SK-MEL-5 (cell line): ENCODE measurements around the gene POU5F1. TPM values are rescaled to one million over a fixed set of nuclear protein-coding genes. Genes with fewer than 3 reads are reported as not detected.
A peak's percentile ranks its signal among the peaks of the same experiment; 100 is the strongest.
"Not testable (repeated sequence)": the region's sequence is repeated elsewhere in the genome, so short reads cannot be mapped to it uniquely, and the experiment has no call there.

Source experiments
- DNase-seq: peaks from one replicate; pipeline ENCODE4 v3.0.0-alpha.2; 2016; ENCODE audit warnings: low read depth, low spot score
- in situ Hi-C: cut with HindIII; loops from 2 replicates; pipeline ENCODE4 v1.10.0; 2016; ENCODE audit warnings: low sequenced_read_pairs, high pct_unique_total_duplicates, low pct_unique_long_range_greater_than_20kb
- polyA plus RNA-seq, 2 experiments: library from polyadenylated mRNA; depleted of rRNA; stranded (reverse); fragments of >200 nt; gene quantifications; 2 replicates each; pipeline ENCODE4 v1.2.3, GENCODE V29; 2015
- total RNA-seq: library from RNA; depleted of rRNA; stranded (reverse); fragments of >200 nt; shearing (Covaris generic); gene quantifications from 2 replicates; pipeline ENCODE4 v1.2.3, GENCODE V29; 2014; rRNA removed

Gene POU5F1
- not detected in 2 replicates for total RNA-seq
- polyA plus RNA-seq (2015; cell fraction: cytosol; rRNA removed): not detected in 2 replicates
- not detected in 2 replicates for polyA plus RNA-seq (2015; cell fraction: nucleus; rRNA removed)

DNA sequence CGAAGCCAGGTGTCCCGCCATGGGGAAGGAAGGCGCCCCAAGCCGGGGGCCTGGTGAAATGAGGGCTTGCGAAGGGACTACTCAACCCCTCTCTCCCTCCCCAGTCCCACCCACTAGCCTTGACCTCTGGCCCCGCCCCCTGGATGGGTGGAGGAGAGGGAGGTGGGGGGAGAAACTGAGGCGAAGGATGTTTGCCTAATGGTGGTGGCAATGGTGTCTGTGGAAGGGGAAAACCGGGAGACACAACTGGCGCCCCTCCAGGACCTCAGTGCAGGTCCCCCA, at the start of gene POU5F1:
Gene POU5F1, minus strand, starts transcription at position 83 of the 282 bp plus-strand sequence. Its CDS starts 62 bp downstream, at position 21.
- in situ Hi-C loops: no loop called here

DNA sequence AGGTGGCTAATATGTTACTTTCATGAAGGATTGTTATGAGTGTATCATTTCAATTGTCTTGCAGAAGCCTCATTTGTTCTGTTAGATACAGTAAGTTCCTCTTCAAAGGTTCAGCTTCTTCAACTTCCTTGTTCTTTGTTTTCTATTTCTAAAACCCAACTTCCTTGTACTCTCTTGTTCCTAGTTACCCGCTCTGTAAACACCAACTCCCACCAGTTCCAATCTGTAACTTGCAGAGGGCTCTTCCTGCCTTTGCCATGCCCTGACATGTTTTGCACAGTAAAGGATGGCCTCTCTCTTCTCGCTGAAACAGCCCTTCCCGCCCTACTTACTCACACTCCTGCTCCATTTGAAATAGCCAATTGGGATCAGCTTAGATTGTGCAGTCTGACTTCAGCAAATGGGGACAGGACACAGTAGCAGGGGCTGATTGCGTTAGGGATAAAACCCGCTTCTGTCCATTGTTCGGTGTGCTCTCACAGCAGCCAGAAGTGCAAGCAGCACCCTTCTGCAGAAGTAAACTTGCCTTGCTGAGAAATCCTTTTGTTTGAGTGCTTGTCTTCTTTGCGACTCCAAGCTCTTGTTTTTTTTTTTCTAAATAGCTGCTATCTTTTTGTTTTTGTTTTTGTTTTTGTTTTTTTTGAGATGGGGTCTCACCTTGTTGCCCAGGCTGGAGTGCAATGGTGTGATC, 45.9 kb upstream of the POU5F1 start:
- in situ Hi-C loops: no loop called here
- no peak for DNase-seq

More for the DNA sequence above, at the start of gene POU5F1:
- DNase-seq: no peak

DNA sequence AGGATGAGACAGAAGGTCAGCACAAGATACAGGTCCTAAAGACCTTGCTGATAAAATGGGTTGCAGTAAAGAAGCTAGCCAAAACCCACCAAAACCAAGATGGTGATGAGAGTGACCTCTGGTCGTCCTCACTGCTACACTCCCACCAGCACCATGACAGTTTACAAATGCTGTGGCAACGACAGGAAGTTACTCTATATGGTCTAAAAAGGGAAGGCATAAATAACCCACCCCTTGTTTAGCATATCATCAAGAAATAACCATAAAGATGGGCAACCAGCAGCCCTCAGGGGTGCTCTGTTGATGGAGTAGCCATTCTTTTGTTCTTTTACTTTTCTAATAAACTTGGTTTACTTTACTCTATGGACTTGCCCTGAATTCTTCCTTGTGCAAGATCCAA, 44.7 kb upstream of the POU5F1 start:
- in situ Hi-C loops, DNase-seq: not testable (repeated sequence)

DNA sequence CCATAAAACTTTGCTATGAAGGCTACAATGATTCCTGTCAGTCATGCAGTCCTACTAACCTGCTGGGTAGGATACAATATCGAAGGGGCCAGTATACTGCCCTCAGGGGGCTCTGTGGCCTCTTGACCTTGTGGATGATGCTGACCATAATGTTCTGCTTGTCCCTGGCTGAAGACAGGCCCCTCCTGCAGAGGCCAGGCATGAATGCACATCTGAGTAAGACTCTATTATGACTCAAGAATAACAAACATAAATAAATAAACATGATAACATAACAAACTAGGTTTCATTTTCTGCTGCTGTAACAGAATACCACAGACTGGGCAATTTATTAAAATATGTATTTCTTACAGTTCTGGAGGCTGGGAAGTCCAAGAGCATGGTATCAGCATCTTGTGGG, 44.0 kb upstream of the POU5F1 start:
- DNase-seq: no peak
- in situ Hi-C loops: no loop called here

DNA sequence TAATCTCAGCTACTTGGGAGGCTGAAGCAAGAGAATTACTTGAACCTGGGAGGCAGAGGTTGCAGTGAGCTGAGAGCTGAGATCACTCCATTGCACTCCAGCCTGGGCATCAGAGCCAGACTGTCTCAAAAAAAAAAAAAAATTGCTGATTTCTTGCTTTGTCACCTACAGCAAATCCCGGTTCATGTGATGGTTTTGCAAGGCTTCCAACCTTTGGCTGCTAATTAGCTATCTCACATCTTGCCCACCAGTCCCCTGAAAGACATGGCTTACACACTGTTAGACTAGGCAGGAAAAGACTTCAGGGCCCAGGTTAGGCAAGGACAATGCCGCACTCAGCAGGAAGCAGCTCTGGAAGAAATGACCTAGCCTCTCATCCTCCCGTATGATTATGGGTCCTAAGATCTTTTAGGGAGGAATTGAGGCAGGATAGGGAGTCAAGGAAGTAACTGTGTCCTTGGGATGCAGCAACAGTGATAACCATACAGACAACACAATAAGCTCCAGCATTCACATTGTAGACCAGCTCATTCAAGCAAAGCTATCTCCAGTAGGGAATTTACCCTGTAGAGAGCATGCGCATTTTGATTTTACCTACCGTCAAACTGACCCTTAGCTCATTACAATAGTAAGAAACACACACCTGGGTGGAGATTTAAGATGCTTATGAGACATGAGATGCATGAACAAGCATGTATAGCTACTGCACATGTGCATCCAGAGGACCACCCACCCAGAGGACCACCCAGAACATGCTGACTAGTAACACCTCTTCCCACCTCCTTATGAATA, 40.5 kb upstream of the POU5F1 start:
- in situ Hi-C loops: no loop called here
- DNase-seq: no peak

DNA sequence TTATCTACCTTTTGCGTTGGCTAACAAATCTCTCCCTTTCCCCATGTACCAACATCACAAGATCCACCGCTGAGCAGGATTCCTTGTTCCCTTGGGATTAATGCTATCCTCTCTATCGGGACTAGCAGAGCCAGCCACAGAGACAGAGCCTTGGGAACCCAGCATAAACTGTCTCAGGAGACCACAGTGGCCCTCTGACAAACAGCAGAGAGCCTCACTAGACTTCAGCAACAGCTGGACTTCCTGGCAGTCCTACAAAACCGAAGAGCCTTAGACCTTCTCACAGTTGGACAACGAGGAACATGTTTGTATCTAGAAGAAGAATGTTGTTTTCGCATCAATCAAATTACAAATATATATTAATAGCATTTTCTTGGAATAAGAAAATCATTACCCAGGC, 39.6 kb upstream of the POU5F1 start:
- DNase-seq: no peak
- in situ Hi-C loops: no loop called here

DNA sequence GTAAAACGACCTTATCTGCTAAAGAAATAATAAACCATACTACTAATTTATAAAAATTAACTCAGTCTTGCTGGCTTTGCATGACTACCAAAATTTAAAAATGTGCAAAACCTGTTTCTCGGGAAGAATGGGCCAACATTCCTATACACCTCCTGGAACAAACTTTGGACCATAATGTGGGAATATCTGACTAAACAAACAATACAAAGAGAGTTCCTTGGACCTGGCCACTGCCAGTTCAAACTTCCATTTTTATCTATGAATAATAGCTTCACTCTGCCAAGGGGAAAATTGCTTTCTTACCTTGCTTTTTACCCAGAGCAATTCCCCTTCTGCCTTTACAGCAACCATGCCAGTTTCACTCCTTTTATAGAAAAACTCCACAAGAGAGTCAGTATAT, 38.7 kb upstream of the POU5F1 start:
- in situ Hi-C loops: no loop called here
- DNase-seq: no peak

DNA sequence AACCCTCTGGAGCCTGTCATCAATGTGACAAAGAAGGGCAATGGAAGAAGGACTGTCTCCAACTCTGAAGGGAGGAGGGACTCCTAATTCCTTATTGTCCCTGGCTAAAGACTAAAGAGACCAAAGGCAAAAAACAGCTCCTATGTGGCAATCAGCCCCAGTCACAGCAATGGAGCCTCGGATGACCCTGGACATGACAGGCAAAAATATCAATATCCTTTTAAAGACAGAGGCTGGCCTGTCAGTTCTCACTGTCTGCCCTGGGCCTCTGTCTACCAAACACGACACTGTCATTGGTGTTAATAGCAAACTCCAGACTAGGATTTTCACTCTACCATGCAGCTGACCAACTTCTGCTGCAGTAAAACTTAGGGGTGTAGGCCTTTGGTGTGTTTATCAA, 38.0 kb upstream of the POU5F1 start:
- no peak for DNase-seq
- in situ Hi-C loops: no loop called here

DNA sequence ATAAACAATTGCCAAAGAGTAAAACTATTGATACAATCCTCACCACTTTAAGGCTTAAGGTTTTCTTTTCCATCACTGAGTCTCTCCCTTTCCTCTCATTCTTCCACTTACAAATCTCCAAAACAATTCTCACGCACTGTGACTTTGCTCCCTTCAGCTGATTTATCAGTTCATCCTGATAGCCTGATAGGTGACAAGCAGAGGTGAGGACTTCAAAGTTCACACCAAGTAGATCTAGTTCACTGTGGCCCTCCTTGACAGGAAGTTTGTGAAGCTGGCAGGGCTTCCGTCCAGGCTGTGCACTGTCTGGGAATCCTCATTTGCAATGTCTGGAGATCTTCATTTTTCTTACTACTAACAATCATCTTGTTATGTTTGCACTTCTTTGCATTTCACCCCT, 35.2 kb upstream of the POU5F1 start:
- in situ Hi-C loops: no loop called here
- DNase-seq: no peak

DNA sequence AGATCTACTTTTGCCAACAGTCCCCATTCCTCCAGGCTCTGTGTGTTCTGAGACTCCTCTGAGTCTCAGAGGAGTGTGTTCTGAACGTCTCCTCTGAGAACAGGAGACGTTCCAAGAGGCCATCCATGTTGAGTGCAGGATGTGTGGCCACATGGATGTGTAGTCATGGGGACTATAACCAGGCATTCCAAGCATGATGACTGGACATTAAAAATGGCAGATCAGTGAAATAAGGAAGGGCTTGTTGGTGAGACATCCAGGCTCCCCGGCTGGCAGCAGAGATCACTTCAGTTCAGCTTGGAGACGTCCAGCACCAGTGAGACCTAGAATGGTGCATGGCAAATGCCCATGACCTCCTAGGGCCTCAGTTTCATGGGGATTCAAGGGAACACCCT, 34.3 kb upstream of the POU5F1 start:
- in situ Hi-C loops: no loop called here
- DNase-seq: no peak

DNA sequence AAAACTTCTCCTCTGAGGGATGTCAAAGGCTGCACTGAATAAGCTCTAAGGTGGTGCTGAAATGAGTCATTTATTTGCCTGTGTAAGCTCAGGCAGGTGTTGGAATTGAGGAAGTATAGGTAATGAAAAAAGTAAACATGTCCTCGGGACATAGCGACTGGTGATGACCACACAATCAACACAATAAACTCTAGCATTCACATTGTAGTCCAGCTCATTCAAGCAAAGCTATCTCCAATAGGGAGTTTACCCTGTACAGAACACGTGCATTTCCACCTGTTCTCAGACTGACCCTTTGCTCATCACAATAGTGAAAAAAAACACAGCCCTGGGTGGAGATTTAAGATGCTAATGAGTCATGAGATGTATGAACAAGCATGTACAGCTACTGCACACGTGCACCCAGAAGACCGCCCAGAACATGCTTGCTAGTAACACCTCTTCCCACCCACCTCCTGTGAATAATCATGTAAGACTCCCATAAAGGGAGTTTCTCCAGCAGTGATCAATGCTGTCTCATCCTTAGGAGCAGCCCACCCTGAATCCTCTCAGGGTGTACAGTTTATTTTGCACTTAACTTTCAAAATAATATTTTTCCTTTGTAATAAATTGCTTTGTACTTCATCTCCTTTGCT, 33.0 kb upstream of the POU5F1 start:
- in situ Hi-C loops: no loop called here
- peak; percentile 36 for DNase-seq

DNA sequence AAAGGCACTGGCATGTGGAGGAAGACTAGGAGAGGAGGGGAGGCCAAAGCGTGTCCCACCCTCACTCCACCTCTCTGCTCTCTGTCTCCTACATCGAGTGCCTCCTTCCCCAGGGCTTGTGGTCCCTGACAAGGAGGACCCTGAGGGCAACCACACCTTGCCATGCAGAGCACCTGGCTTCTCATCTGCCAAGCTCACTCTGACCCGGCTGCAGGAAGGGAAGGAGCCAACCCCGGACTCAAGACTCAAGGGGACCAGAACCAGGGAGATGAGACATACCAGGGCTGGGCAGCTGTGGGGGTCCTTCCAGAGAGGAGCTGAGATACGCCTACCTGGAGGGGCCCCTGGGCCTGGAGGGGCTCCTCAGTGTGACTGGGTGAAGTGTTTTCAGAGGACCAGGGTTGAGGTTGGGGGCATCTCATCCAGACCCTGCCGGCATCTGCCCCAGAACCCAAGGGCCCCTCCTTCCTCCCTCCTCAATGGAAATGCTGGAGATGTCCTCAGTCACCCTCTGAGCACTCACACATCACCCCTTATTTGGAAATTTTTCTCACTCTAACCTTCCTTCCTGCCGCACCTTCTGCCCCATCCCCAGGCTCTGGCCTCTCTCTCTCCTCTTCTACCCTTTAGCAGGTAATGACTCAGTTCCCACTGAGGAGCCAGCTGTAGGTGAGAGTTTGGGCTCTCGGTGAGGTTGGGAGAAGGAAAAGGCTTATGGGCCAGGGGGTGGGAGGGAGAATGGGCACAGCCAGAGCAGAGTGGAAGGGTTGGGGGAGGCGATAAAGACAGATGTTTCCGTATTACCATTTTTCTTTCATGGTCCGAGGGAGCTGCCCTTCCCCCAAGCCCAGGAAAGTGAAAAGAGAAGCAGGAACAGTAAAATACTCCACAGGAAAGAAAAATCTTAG, 32.0 kb upstream of the POU5F1 start:
- in situ Hi-C loops: no loop called here
- DNase-seq: no peak

DNA sequence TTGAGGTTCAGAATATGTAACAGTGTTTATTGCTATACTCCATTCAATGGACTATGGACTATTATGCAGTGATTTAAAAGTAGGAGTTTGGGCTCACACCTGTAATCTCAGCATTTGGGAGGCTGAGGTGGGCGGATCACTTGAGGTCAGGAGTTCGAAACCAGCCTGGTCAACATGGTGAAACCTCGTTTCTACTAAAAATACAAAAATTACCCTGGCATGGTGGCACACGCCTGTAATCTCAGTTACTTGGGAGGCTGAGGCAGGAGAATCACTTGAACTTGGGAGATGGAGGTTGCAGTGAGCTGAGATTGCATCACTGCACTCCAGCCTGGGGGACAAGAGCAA, 28.6 kb upstream of the POU5F1 start:
- DNase-seq, in situ Hi-C loops: not testable (repeated sequence)

DNA sequence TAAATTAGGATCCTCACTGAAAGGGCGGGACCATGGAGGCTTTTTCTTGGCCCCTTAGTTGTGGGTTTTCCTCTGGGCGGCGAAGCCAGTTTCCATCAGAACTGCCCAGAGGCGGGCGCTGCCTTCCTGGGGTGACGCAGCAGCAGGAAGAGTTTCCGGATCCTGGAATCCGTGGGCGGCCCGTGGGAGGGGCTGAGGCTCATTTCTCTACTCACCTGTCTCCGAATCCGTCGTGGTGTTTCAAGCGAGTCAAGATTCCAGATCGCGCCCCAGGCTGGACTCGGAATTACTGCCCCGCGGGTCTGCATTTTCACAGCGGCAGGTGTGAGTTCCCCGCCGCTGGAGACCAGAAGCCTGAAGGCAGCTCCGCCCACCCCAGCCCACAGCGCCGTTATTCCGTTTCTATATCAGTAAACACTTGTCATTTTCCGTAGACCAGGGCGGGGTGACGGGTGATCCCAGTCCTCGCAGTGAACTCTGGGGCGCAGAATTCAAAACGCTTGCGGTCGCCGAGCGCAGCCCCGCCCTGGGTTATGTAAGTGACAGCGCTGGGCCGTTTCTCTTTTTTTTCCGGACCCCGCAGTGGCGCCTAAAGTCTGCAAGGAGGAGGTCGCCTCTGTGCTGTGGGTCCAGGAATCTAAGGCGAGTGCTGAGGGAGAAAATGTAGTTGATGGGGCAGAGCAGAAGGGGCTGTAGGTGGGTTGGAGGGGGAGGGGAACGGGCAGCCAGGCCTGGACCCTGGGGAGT, 27.2 kb upstream of the POU5F1 start:
- DNase-seq: peak; percentile 78
- in situ Hi-C loops: no loop called here

DNA sequence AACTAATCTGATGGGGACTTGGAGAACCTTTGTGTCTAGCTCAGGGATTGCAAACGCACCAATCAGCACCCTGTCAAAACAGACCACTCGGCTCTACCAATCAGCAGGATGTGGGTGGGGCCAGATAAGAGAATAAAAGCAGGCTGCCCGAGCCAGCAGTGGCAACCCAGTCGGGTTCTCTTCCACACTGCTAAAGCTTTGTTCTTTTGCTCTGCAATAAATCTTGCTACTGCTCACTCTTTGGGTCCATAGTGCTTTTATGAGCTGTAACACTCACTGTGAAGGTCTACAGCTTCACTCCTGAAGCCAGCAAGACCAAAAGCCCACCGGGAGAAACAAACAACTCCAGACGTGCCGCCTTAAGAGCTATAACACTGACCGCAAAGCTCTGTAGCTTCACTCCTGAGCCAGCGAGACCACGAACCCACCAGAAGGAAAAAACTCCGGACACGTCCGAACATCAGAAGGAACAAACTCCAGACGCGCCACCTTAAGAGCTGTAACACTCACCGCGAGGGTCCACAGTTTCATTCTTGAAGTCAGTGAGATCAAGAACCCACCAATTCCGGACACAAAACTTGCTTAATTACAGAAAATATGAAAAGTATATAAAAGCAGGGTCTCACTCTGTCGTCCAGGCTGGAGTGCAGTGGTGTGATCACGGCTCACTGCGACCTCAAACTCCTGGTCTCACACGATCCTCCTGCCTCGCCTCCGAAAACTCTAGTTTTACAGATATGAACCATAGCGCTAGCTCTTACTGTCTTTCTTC, 26.0 kb upstream of the POU5F1 start:
- in situ Hi-C loops, DNase-seq: not testable (repeated sequence)

DNA sequence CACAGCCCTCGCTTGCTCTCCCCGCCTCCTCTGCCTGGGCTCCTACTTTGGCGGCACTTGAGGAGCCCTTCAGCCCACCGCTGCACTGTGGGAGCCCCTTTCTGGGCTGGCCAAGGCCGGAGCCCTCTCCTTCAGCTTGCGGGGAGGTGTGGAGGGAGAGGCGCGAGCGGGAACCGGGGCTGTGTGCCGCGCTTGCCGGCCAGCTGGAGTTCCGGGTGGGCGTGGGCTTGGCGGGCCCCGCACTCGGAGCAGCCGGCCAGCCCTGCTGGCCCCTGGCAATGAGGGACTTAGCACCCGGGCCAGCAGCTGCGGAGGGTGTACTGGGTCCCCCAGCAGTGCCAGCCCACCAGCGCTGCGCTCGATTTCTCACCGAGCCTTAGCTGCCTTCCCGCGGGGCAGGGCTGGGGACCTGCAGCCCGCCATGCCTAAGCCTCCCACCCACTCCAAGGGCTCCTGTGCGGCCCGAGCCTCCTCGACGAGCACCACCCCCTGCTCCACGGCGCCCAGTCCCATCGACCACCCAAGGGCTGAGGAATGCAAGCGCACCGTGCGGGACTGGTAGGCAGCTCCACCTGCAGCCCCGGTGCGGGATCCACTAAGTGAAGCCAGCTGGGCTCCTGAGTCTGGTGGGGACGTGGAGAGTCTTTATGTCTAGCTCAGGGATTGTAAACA, 25.0 kb upstream of the POU5F1 start:
- DNase-seq, in situ Hi-C loops: not testable (repeated sequence)
